Activated naive CD4-positive, alpha-beta T cell treated with anti-CD3 and anti-CD28 coated beads, Interleukin-2, amount 50 U/mL, for 24 hours (primary cell): ENCODE measurements around the gene EPX.

Source experiments
- H3K27ac Mint-ChIP-seq: one replicate; pipeline ENCODE4 v1.8.0; 2021; ENCODE audit warnings: mild to moderate bottlenecking, mixed read lengths
- H3K27me3 Mint-ChIP-seq: one replicate; pipeline ENCODE4 v1.8.0; 2021; ENCODE audit warnings: mixed read lengths
- H3K36me3 Mint-ChIP-seq: one replicate; pipeline ENCODE4 v1.8.0; 2021; ENCODE audit warnings: mixed read lengths
- H3K4me1 Mint-ChIP-seq: one replicate; pipeline ENCODE4 v1.8.0; 2021; ENCODE audit warnings: mixed read lengths
- H3K4me3 Mint-ChIP-seq: one replicate; pipeline ENCODE4 v1.8.0; 2021; ENCODE audit warnings: mild to moderate bottlenecking, mixed read lengths
- H3K9me3 Mint-ChIP-seq: one replicate; pipeline ENCODE4 v1.8.0; 2021; ENCODE audit warnings: mixed read lengths

EPX gene

GRCh38 chr17:58248955-58249269 lies 56.4 kb downstream of the EPX start:
- H3K27me3 Mint-ChIP-seq: peaks cover 2% of the 10 kb centered on the region

GRCh38 chr17:58249270-58250133 lies 57.0 kb downstream of the EPX start:
- peaks cover 9% of the 10 kb centered on the region for H3K4me1 Mint-ChIP-seq
- no peaks in the 10 kb centered on the region for H3K27me3 Mint-ChIP-seq
- H3K36me3 Mint-ChIP-seq: no peaks in the 10 kb centered on the region
- H3K27ac Mint-ChIP-seq: peak overlapping the region; percentile 79
- H3K9me3 Mint-ChIP-seq: no peaks in the 10 kb centered on the region
- peak overlapping the region; percentile 81 for H3K4me3 Mint-ChIP-seq

More at GRCh38 chr17:58248955-58249269, 56.4 kb downstream of the EPX start:
- Mint-ChIP-seq H3K4me3 (peak overlapping the region; percentile 81), H3K27ac (no peak overlapping the region), H3K36me3 (no peaks in the 10 kb centered on the region), H3K9me3 (no peaks in the 10 kb centered on the region), H3K4me1 (peaks cover 9% of the 10 kb centered on the region)

GRCh38 chr17:58250344-58251011 lies 58.0 kb downstream of the EPX start:
- no peaks in the 10 kb centered on the region for H3K9me3 Mint-ChIP-seq
- H3K27ac Mint-ChIP-seq: peak overlapping the region; percentile 79
- H3K36me3 Mint-ChIP-seq: no peaks in the 10 kb centered on the region
- H3K4me1 Mint-ChIP-seq: peaks cover 9% of the 10 kb centered on the region
- H3K27me3 Mint-ChIP-seq: no peaks in the 10 kb centered on the region
- peak overlapping the region; percentile 81 for H3K4me3 Mint-ChIP-seq

- H3K4me1 Mint-ChIP-seq: peaks cover 9% of the 10 kb centered on the region
- no peaks in the 10 kb centered on the region for H3K9me3 Mint-ChIP-seq
- H3K36me3 Mint-ChIP-seq: no peaks in the 10 kb centered on the region
- no peaks in the 10 kb centered on the region for H3K27me3 Mint-ChIP-seq
- no peak overlapping the region for H3K27ac Mint-ChIP-seq
- no peak overlapping the region for H3K4me3 Mint-ChIP-seq
These were observed 59.6 kb downstream of the EPX start for GRCh38 chr17:58252141-58252540.

GRCh38 chr17:58253082-58253481 lies 60.6 kb downstream of the EPX start:
- no peaks in the 10 kb centered on the region for H3K9me3 Mint-ChIP-seq
- no peaks in the 10 kb centered on the region for H3K36me3 Mint-ChIP-seq
- no peak overlapping the region for H3K4me3 Mint-ChIP-seq
- peaks cover 9% of the 10 kb centered on the region for H3K4me1 Mint-ChIP-seq
- no peaks in the 10 kb centered on the region for H3K27me3 Mint-ChIP-seq
- no peak overlapping the region for H3K27ac Mint-ChIP-seq
